ENCODE data around the gene FAM117A. TPM values are rescaled to one million over a fixed set of nuclear protein-coding genes. Genes with fewer than 3 reads are reported as not detected.

FAM117A gene
- total RNA-seq, 6 experiments from 2014 or later, result 4.4 to 7.3 (median 5.9) TPM

DNA sequence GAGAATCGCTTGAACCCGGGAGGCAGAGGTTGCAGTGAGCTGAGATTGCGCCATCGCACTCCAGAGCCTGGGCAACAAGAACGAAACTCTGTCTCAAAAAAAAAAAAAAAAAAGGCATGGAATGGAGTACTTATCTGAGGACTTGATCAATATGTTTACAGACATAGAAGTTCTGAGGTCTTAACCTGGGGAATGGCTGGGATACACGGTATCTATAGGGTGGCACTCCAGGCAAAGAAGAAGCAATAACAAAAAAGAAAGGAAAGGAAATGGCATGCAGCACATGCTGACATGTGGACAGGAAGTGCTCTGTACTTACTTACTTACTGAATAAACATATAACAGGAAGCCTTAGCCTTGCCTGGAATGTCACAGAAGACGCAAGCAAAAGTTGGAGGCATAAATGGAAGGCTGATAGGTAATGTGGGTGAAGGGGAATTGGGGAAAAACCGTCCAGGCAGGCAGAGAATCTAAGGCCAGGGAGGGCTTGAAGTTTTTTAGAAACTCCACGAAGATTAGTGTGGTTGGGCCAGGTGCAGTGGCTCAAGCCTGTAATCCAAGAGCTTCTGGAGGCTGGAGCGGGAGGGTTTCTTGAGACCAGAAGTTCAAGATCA lies 75.9 kb downstream of the FAM117A start:
- ATAC-seq (peak; percentile 63 to 78 (median 76)), DNase-seq (no peak)
- intact Hi-C loops (cut with DNase I), result no loop called here
- WGBS (ENCODE audit: insufficient coverage, low coverage, low lambda C conversion rate, missing lambda C conversion rate), result 33% methylated on average over 9 of the region's 10 CpGs
- no peaks in the 10 kb centered on the region for H3K9me3 ChIP-seq
- H3K27me3 ChIP-seq, result peaks cover 0 to 3% of the 10 kb centered on the region in 2 donors
- no peaks in the 10 kb centered on the region for H3K36me3 ChIP-seq
- H3K4me1 ChIP-seq, result peaks cover 0 to 7% (median 0%) of the 10 kb centered on the region in 4 donors
- peak overlapping the region; percentile 33 to 81 (median 59) for H3K27ac ChIP-seq
- no peak overlapping the region for H3K4me3 ChIP-seq
- no peak for TF ChIP-seq POLR2A (IDR thresholded peaks at IDR 0.05)

DNA sequence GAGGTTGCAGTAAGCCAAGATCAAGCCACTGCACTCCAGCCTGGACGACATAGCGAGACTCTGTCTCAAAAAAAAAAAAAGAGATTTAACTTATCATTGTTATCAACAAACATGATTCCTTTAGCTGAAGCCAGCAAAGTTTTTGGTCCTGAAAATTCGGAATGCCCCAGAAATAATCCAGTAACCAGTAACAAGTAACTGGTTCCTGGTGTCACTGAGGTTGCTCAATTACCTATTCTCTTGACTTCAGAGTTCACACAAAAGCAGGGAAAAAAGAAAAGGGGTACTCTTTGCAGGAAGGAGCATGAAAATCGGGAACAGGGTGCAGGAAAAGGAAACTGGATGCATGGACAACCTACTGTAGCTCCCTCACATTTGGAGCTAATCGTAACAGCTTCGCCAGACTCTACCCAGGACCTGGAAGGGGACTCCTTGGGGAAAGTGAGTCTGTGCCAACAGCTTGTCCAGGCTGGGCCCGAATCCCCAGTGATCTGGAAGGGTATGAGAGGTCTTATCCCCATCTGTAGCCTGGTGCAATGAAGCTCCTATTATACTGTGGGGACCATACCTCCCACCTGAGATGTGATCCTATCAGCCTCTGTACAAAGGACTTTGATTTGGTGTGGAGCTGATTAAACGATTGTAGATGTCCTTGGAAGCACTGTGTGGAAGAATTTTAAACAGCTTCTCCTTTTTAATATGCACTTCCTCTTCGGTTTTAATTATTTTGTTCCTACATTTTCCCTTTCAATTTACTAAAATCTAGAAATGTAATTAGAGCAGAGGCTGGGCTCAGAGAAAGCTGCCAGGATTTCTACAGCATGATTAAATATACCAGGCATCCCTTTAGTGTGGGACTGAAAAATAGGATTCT lies 82.6 kb downstream of the FAM117A start:
- Histone ChIP-seq H3K36me3 (no peaks in the 10 kb centered on the region), H3K4me3 (no peak overlapping the region), H3K9me3 (no peaks in the 10 kb centered on the region), H3K4me1 (peaks cover 0 to 8% (median 1%) of the 10 kb centered on the region in 4 donors), H3K27ac (no peak overlapping the region), H3K27me3 (no peaks in the 10 kb centered on the region)
- intact Hi-C loops (cut with DNase I), result no loop called here
- no peak for TF ChIP-seq POLR2A (IDR thresholded peaks at IDR 0.05)
- TF ChIP-seq, protein P1, sequence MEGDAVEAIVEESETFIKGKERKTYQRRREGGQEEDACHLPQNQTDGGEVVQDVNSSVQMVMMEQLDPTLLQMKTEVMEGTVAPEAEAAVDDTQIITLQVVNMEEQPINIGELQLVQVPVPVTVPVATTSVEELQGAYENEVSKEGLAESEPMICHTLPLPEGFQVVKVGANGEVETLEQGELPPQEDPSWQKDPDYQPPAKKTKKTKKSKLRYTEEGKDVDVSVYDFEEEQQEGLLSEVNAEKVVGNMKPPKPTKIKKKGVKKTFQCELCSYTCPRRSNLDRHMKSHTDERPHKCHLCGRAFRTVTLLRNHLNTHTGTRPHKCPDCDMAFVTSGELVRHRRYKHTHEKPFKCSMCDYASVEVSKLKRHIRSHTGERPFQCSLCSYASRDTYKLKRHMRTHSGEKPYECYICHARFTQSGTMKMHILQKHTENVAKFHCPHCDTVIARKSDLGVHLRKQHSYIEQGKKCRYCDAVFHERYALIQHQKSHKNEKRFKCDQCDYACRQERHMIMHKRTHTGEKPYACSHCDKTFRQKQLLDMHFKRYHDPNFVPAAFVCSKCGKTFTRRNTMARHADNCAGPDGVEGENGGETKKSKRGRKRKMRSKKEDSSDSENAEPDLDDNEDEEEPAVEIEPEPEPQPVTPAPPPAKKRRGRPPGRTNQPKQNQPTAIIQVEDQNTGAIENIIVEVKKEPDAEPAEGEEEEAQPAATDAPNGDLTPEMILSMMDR (IDR thresholded peaks at IDR 0.05), result no peak
- ATAC-seq (no peak), DNase-seq (no peak)
- 50% methylated on average over 9 of the region's 9 CpGs for WGBS (ENCODE audit: insufficient coverage, low coverage, low lambda C conversion rate, missing lambda C conversion rate)

DNA sequence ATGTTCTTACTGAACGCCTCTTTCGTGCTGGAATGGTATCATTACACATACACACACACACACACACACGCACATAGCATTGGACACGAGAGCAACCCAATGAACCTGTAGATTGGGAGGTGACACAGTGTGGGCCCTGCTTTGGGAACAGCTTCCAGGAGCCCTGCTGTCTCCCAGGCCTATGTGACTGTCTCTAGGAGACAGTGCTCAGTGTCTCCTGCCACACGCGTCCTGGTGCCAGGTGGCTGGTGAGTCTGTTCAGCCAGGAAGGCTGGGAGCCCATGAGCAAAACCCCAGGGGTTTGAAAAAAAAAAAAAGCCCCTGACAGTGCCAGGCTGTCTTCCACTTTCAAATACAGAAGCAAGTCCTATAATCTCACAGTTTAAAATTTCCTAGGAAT lies 83.6 kb downstream of the FAM117A start:
- Histone ChIP-seq H3K4me1 (peaks cover 0 to 19% (median 6%) of the 10 kb centered on the region in 4 donors), H3K9me3 (no peaks in the 10 kb centered on the region), H3K27ac (no peak overlapping the region), H3K36me3 (no peaks in the 10 kb centered on the region), H3K4me3 (no peak overlapping the region), H3K27me3 (no peaks in the 10 kb centered on the region)
- DNase-seq (no peak), ATAC-seq (no peak)
- intact Hi-C loops (cut with DNase I), result no loop called here
- 80% methylated on average over 1 of the region's 6 CpGs for WGBS (ENCODE audit: insufficient coverage, low coverage, low lambda C conversion rate, missing lambda C conversion rate)
- TF ChIP-seq, protein P1 (IDR thresholded peaks at IDR 0.05), result no peak
- TF ChIP-seq POLR2A (IDR thresholded peaks at IDR 0.05), result no peak

DNA sequence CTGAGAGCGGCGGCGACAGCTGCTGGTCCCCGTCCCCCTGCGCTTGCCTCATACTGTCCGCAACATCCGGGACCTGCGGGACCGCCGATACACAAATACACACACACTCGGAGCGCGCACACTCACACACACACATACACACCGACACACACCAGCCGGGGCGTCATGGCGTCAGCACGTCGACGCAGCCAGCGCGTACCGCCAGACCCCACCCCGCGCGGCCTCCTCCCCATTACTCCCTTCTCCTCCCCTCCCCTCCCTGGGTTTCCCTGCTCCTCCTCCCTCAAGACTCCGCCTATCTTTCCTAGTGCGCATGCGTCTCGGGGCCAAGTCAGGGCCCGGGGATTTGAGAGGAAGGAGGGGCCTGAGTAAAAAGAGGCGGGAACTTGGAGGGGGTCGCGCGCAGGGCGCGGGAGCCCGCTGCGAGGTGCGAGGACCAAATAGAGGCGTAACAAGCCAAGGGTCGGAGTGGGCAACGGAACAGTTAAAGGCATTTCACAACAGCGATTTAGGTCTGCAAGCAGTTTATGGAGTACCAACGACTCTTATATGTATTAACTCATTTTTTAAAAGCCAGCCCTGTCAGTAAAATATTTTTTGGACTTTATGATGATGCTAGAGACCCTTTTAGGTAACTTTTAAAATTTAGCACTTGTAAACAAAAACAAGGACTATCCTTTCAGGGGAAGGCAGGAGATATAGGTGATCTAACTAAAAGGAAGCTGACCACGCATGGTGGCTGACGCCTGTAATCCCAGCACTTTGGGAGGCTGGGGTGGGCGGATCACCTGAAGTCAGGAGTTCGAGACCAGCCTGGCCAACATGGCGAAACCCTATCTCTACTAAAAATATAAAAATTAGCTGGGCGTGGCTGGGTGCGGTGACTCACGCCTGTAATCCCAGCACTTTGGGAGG lies 85.7 kb downstream of the FAM117A start, which contains the start of gene SPOP:
Gene SPOP, minus strand, starts transcription at position 165 of the 915 bp plus-strand sequence. CDS start 55,287 bp downstream, outside the sequence.
- H3K27me3 ChIP-seq, result no peaks in the 10 kb centered on the region

More for the DNA sequence above, 85.7 kb downstream of the FAM117A start, which contains the start of gene SPOP:
- Histone ChIP-seq H3K36me3 (no peaks in the 10 kb centered on the region), H3K4me1 (peaks cover 0 to 32% (median 9%) of the 10 kb centered on the region in 4 donors), H3K27ac (peak within 1 kb of the TSS; percentile 91 to 95 (median 94)), H3K4me3 (peak within 1 kb of the TSS; percentile 66 to 72 (median 68)), H3K9me3 (no peaks in the 10 kb centered on the region)
- ATAC-seq (peak; percentile 98 to 99 (median 98)), DNase-seq (peak; percentile 99 to 100 (median 100))
- TF ChIP-seq, protein P1 (IDR thresholded peaks at IDR 0.05), result no peak
- peak; percentile 32 for TF ChIP-seq POLR2A (IDR thresholded peaks at IDR 0.05)
- intact Hi-C loops (cut with DNase I), result no loop called here
- WGBS (ENCODE audit: insufficient coverage, low coverage, low lambda C conversion rate, missing lambda C conversion rate), result 15% methylated on average over 50 of the region's 53 CpGs

Data from right lobe of liver (tissue), 6 donors.